Central memory CD8-positive, alpha-beta T cell (primary cell): ENCODE results near the gene PLXDC2.

Experiments
- ATAC-seq: fragments of 150-1000 bp; cut with Tn5 transposase; replicated peaks from 2 replicates; pipeline ENCODE4 v1.10.0; 2022; ENCODE audit warnings: mild to moderate bottlenecking, moderate FRiP score, moderate number of reproducible peaks; ENCODE audit not compliant: poor library complexity, severe bottlenecking; ENCODE audit errors: extremely low read depth
- DNase-seq, 2 donors: peaks; one replicate each; pipeline ENCODE4 v3.0.0; 2021; ENCODE audit warnings: low spot score in 2 of 2
- H3K27ac Mint-ChIP-seq: one replicate; pipeline ENCODE4 v1.8.0; 2022; ENCODE audit warnings: low read depth, mild to moderate bottlenecking, moderate library complexity, mixed read lengths
- H3K27me3 Mint-ChIP-seq: one replicate; pipeline ENCODE4 v1.8.0; 2022; ENCODE audit warnings: mixed read lengths
- H3K36me3 Mint-ChIP-seq: one replicate; pipeline ENCODE4 v1.8.0; 2022; ENCODE audit warnings: mild to moderate bottlenecking, moderate library complexity, mixed read lengths; ENCODE audit not compliant: insufficient read depth
- H3K4me1 Mint-ChIP-seq: one replicate; pipeline ENCODE4 v1.8.0; 2022; ENCODE audit warnings: mixed read lengths
- H3K4me3 Mint-ChIP-seq: one replicate; pipeline ENCODE4 v1.8.0; 2022; ENCODE audit warnings: mild to moderate bottlenecking, moderate library complexity, mixed read lengths
- H3K9me3 Mint-ChIP-seq: one replicate; pipeline ENCODE4 v1.8.0; 2022; ENCODE audit warnings: mixed read lengths

The PLXDC2 gene

DNA sequence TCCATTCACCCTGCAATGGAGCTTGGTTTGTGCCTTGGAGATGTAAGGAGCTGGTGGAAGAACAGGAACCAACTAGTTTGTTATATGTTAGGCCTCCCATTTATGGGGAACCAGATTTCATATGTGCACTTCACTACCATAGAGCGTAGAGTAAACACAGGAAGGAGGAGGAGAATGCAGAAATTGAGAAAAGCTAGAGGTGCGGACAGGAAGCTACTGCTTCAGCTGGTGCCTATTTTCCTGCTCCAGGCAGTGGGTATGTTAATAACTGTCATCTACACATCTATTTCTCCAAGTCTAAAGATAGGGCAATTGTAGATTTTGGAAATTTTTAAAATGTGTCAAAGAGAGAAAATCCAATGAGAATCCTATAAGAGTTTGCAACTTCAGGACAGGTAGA, 482.2 kb downstream of the PLXDC2 start:
- DNase-seq = no peak
- Mint-ChIP-seq H3K27me3 (no peaks in the 10 kb centered on the region), H3K27ac (no peak overlapping the region), H3K9me3 (peaks cover 26% of the 10 kb centered on the region), H3K4me1 (no peaks in the 10 kb centered on the region), H3K4me3 (no peak overlapping the region), H3K36me3 (no peaks in the 10 kb centered on the region)
- no peak for ATAC-seq

DNA sequence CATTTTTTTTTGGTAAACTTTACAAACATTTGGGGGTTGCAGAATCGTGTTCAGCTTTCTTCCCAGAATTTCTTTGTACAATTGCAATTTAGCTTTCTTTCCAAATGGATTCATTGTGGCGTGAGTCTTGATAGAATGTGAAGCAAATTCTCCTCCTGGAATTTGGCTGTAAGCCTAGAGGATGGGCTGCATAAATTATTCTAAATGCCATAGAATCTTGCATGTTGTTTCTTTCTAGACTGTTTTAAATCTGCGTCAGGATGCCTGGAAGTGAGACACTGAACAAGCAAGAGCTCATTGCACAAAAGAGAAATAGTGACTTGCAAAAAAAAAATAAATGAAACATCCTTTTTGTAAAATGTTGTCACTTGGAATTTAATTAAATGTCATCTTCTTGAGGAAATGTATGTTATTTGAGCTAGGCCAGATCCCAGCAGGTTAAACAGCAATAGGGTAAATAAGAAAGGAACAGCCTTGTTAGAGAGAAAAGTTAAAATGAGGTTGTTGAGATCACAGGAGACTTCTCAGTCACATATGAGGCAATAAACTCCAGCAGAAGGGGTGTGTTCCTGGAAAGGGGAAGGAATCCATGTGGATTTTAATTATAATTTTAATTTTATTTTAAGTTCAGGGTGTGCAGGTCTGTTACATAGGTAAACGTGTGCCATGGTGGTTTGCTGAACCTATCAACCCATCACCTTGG, 483.0 kb downstream of the PLXDC2 start:
- Mint-ChIP-seq H3K4me3 (no peak overlapping the region), H3K4me1 (no peaks in the 10 kb centered on the region), H3K27ac (no peak overlapping the region), H3K27me3 (no peaks in the 10 kb centered on the region), H3K36me3 (no peaks in the 10 kb centered on the region), H3K9me3 (peaks cover 26% of the 10 kb centered on the region)
- DNase-seq (no peak), ATAC-seq (no peak)

GRCh38 chr10:20300735-20301134, 484.5 kb downstream of the PLXDC2 start:
- Mint-ChIP-seq H3K27me3 (no peaks in the 10 kb centered on the region), H3K36me3 (no peaks in the 10 kb centered on the region), H3K4me1 (no peaks in the 10 kb centered on the region), H3K9me3 (peaks cover 19% of the 10 kb centered on the region), H3K4me3 (no peak overlapping the region), H3K27ac (no peak overlapping the region)
- ATAC-seq = no peak
- DNase-seq = no peak

GRCh38 chr10:20302033-20302432, 485.8 kb downstream of the PLXDC2 start:
- H3K4me1 Mint-ChIP-seq = no peaks in the 10 kb centered on the region
- H3K4me3 Mint-ChIP-seq = no peak overlapping the region
- no peak for ATAC-seq
- H3K27me3 Mint-ChIP-seq = no peaks in the 10 kb centered on the region
- H3K27ac Mint-ChIP-seq = no peak overlapping the region
- no peaks in the 10 kb centered on the region for H3K36me3 Mint-ChIP-seq
- H3K9me3 Mint-ChIP-seq = peaks cover 13% of the 10 kb centered on the region
- DNase-seq = no peak

- Mint-ChIP-seq H3K9me3 (peaks cover 18% of the 10 kb centered on the region), H3K27me3 (no peaks in the 10 kb centered on the region), H3K4me1 (no peaks in the 10 kb centered on the region), H3K27ac (no peak overlapping the region), H3K36me3 (no peaks in the 10 kb centered on the region), H3K4me3 (no peak overlapping the region)
- ATAC-seq (no peak), DNase-seq (no peak)
These were observed 487.4 kb downstream of the PLXDC2 start for GRCh38 chr10:20303453-20304152.

GRCh38 chr10:20313665-20314064, 497.4 kb downstream of the PLXDC2 start:
- DNase-seq (no peak), ATAC-seq (no peak)
- H3K4me3 Mint-ChIP-seq = no peak overlapping the region
- H3K27ac Mint-ChIP-seq = no peak overlapping the region
- H3K4me1 Mint-ChIP-seq = no peaks in the 10 kb centered on the region
- H3K27me3 Mint-ChIP-seq = no peaks in the 10 kb centered on the region
- no peaks in the 10 kb centered on the region for H3K36me3 Mint-ChIP-seq
- peaks cover 17% of the 10 kb centered on the region for H3K9me3 Mint-ChIP-seq

DNA sequence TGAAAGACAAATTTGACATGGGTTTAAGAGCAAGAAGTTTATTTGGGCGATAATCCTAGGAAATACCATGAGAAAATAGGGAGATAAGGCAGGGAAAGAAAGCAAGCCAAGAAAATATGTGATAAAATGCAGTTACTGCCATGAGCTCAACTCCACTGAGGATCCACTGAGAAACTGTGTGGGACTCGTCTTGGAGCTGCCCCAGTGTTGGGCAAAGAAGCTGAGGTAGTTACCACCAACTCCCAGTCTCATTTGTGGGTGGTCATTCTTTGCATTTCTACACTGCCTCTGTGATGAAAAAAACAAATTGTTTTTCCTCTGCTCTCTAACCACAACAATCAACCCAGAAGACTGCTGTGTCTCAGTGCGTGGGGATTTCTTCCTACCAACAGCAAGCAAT, 498.2 kb downstream of the PLXDC2 start:
- no peaks in the 10 kb centered on the region for H3K4me1 Mint-ChIP-seq
- H3K27me3 Mint-ChIP-seq = no peaks in the 10 kb centered on the region
- no peak overlapping the region for H3K27ac Mint-ChIP-seq
- DNase-seq (no peak), ATAC-seq (no peak)
- no peaks in the 10 kb centered on the region for H3K36me3 Mint-ChIP-seq
- no peak overlapping the region for H3K4me3 Mint-ChIP-seq
- peaks cover 19% of the 10 kb centered on the region for H3K9me3 Mint-ChIP-seq

DNA sequence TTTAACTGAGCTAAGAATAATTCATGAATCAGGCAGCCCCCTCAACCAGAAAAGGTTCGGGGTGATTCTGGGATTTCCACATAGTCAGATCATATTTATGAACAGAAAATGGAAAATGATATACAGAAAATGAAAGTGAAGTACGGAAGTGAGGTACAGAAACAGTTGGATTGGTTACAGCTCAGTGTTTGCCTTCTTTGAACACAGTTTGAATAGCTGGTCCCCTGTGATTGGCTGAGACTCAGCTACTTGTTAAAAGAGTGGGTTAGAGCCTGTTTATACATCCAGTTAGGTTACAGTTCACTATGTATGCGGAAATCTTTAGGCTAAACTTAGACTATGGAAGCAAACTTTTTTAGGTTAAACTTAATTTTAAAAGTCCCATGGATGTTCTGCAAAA, 511.7 kb downstream of the PLXDC2 start:
- no peak overlapping the region for H3K27ac Mint-ChIP-seq
- no peak for DNase-seq
- no peaks in the 10 kb centered on the region for H3K36me3 Mint-ChIP-seq
- H3K27me3 Mint-ChIP-seq = no peaks in the 10 kb centered on the region
- no peak for ATAC-seq
- no peaks in the 10 kb centered on the region for H3K4me1 Mint-ChIP-seq
- H3K9me3 Mint-ChIP-seq = peaks cover 16% of the 10 kb centered on the region
- no peak overlapping the region for H3K4me3 Mint-ChIP-seq

GRCh38 chr10:20330246-20330645, 514.0 kb downstream of the PLXDC2 start:
- Mint-ChIP-seq H3K27me3 (no peaks in the 10 kb centered on the region), H3K4me3 (no peak overlapping the region), H3K9me3 (peaks cover 30% of the 10 kb centered on the region), H3K27ac (no peak overlapping the region), H3K36me3 (no peaks in the 10 kb centered on the region), H3K4me1 (no peaks in the 10 kb centered on the region)
- ATAC-seq (no peak), DNase-seq (no peak)

DNA sequence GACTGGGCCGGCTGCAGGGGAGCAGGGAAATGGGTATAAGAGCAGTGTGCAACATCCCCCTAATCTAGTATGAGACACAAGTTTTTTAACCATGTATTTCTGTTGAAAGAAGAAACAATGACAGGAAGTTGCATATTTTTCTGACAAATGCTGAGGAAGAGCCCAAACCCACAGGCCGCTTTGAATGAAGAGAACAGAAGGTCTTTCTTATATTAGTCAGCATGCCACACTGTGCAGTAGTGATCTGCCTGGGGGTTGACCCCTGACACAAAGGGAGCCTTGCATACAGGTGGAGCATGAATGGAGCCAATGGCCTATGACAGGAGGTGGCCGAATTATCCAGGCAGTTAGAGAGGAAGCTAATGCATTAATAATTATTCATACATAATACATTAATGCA, 518.3 kb downstream of the PLXDC2 start:
- Mint-ChIP-seq H3K9me3 (peaks cover 34% of the 10 kb centered on the region), H3K4me3 (no peak overlapping the region), H3K27me3 (no peaks in the 10 kb centered on the region), H3K36me3 (no peaks in the 10 kb centered on the region), H3K4me1 (no peaks in the 10 kb centered on the region), H3K27ac (no peak overlapping the region)
- DNase-seq (no peak), ATAC-seq (no peak)
